GM10266 (cell line): ENCODE results near the gene GPC5.

ENCODE experiments used
- DNase-seq: peaks from one replicate; pipeline ENCODE4 v3.0.0; 2012; ENCODE audit errors: extremely low spot score
- CTCF ChIP-seq: IDR thresholded peaks from 2 replicates; pipeline ENCODE4 v1.5.1; 2012; ENCODE audit warnings: mild to moderate bottlenecking, low read depth; ENCODE audit not compliant: control insufficient read depth, insufficient read depth; ENCODE audit errors: missing control alignments

The GPC5 gene

DNA sequence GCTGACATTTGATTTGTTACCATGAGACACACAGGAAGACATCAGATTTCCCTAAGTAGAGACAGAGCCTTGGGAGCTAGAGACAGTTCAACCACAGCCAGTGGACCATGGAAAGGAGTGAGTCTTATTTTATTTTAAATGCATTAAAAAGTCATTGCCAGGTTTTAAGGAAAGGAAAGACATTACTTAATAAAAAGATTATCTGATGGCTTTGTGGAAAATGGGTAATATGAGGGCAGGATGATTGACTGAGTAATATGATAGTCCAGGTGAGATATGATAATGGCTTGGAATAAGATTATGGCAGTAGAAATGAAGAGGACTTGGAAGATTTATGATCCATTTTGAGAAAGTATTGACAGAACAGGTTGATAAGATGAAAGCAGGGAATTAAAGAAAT, 580.1 kb downstream of the GPC5 start:
- no peak for DNase-seq
- no peak for TF ChIP-seq CTCF

DNA sequence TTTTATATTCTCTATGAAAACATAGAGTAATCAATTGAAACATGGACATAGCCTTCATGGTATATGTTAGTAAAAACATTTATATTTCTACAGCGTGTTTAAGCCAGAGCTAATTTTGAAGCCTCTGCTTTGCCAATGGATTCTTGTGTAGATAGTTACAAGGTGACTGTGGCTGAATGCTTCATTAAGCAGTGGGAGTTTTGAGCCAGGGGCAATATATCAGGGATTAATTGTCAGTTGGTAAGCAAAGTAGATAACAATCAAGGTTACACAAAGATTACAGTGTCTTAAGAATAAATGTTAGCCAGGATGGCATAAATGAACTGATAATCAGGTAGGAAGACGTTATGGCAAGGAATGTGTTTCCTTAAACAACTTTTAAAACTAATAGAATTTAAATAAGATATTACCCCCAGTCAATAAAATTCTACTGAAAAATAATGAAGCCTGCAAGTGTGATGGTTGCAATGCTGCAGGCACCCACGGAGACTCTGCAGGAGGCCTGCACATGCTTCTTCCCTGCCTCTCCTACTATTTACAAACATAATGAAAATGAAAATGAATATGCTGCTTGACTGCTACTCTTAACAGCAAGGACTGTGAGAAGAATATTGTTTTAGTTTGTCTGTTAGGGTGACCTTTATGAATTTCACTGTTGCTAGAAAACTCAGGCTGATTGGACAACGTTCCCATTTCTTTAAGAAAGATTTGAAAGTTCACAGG, 588.5 kb downstream of the GPC5 start:
- no peak for TF ChIP-seq CTCF
- no peak for DNase-seq

DNA sequence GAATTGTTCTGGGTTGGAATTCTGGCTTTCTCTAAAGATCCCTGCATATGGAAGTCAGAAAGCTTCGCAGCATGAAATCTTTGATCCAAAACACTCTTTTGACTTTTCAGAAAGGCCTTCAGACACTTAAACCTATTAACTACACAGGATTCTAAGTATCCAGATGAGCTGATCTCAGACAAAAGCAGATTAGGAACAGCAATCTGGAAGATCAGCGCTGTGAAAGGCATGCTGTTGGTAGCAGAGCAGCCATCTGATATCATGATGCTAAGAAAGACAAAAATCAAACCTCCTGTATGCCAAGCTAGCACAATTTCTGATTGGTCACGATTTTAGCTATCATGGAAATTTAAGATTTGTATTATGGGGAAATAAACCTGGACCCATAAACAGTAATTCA, 589.9 kb downstream of the GPC5 start:
- TF ChIP-seq CTCF = no peak
- no peak for DNase-seq

DNA sequence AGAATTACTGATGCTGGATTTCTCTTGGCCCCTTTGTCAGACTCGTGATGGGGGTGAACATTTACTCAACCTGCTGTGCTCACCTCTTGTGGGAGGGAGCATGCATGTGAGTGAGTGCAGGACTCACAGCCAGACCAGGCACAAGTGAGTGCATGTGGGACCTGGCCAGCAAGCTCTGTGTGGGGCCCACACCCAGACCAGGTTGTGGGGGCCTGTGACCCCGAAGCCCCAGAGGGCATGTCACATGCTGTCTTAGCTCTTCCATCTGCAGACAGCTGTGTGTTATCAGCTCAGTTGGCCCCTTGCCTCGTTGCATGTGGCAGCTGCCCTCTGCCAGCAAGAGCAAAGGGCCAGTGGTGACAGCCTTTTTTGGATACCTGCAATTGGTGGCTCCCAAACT, 614.4 kb downstream of the GPC5 start:
- no peak for DNase-seq
- no peak for TF ChIP-seq CTCF

DNA sequence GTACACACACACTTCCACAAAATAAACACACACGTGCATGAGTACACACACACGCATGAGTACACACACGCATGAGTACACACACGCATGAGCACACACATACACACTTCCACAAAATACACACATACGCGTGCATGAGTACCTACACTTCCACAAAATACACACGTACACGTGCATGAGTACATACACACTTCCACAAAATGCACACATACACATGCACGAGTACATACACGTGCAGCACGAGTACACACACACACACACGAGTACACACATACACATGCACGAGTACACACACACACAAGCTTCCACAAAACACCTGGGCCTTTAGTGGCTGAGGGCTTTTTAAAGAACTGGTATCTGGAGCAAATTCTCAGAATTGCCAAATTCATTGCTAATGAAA, 619.3 kb downstream of the GPC5 start:
- TF ChIP-seq CTCF = no peak
- no peak for DNase-seq

- DNase-seq = no peak
- no peak for TF ChIP-seq CTCF
Measured at GRCh38 chr13:92028695-92029094, 630.3 kb downstream of the GPC5 start.

- no peak for DNase-seq
- TF ChIP-seq CTCF = no peak
Measured at GRCh38 chr13:92029641-92030040, 631.2 kb downstream of the GPC5 start.
